ENCODE measurements around the gene SLC37A2.

DNA sequence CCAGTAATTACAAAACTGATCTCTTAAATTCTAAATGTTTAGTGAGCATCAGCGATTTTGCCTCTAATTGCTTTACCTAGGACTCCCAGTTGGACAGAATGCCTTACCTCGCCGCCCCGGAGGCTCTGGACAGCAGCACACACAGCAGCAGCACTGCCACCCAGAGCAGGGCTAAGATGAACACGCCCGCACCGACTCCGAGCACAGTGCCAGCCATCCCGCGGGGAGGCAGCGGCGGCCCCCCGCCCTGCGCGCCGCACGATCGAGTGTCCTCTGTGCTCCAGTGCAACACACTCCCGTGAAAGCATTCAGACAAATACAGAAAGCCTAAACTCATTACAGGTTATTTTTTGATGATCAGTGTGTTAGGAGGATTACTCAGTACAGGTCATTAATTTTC, 38.9 kb downstream of the SLC37A2 start:
- TF ChIP-seq CTCF (optimal IDR thresholded peaks at IDR 0.05 in 1 of 3, IDR thresholded peaks at IDR 0.05 in 1 of 3, conservative IDR thresholded peaks at IDR 0.05 in 1 of 3; ENCODE audit: extremely low read depth in 1 of 3, insufficient read depth in 2 of 3, low read length in 3 of 3) (no peak), EZH2 (IDR thresholded peaks at IDR 0.05; ENCODE audit: low read length) (no peak)

Data from keratinocyte (primary cell).